GM12801 (cell line): ENCODE data around the gene XPNPEP3.

Experiments
- TF ChIP-seq, protein P1 (sequence below): IDR thresholded peaks from one replicate; pipeline ENCODE4 v1.5.1; 2011; ENCODE audit warnings: control low read depth; ENCODE audit not compliant: insufficient read length; ENCODE audit errors: extremely low read depth

XPNPEP3 gene

DNA sequence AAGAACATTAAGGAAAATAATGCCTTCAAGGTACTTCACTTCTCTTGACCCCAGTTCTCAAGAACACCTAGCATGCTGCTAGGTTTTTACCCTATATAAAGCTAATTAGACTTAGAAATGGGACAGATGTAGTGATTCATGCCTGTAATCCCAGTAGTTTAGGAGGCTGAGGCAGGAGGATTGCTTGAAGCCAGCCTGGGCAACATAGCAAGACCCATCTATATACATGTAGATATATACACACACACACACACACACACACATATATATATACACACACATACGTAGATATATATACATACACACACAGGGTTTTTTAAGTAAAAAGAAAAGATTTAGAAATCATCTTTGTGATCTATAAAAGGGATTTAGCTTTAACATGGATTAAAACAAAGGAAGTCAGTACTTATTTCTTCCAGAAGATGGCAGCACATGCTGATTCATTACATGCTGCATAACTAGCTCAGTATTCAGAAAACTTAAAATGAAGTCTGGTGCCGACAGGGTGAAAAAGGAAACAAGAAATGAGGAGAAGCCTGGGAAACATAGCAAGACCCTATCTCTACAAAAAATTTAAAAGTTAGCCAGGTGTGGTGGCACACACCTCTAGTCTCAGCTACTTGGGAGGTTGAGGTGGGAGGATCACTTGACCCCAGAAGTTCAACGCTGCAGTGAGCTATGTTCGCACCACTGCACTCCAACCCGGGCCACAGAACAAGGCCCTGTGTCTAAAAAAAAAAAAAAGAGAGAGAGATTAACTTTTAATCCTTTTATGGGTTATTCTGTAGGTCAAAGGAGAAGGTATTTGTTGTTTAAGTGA, 65.7 kb downstream of the XPNPEP3 start:
- TF ChIP-seq, protein P1, sequence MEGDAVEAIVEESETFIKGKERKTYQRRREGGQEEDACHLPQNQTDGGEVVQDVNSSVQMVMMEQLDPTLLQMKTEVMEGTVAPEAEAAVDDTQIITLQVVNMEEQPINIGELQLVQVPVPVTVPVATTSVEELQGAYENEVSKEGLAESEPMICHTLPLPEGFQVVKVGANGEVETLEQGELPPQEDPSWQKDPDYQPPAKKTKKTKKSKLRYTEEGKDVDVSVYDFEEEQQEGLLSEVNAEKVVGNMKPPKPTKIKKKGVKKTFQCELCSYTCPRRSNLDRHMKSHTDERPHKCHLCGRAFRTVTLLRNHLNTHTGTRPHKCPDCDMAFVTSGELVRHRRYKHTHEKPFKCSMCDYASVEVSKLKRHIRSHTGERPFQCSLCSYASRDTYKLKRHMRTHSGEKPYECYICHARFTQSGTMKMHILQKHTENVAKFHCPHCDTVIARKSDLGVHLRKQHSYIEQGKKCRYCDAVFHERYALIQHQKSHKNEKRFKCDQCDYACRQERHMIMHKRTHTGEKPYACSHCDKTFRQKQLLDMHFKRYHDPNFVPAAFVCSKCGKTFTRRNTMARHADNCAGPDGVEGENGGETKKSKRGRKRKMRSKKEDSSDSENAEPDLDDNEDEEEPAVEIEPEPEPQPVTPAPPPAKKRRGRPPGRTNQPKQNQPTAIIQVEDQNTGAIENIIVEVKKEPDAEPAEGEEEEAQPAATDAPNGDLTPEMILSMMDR = no peak

DNA sequence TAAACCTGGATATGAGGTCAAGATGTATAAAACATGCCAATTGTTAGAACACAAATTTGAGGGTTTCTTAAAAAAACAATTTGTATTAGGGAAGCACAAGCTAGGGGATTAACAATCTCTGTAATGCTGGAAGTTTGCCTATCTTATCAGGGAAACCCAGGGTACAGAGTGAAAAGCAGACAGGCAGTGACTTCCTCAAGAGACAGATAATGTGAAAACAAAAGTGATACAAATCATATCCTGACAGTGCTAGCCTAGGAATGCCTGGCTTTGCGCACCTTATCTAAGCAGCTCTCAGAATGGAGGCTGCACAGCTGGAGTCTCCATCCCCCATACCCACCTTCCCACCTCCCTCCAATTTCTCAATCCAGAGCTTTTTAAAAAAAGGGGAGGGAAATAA, 71.7 kb downstream of the XPNPEP3 start:
- TF ChIP-seq, protein P1 = no peak

DNA sequence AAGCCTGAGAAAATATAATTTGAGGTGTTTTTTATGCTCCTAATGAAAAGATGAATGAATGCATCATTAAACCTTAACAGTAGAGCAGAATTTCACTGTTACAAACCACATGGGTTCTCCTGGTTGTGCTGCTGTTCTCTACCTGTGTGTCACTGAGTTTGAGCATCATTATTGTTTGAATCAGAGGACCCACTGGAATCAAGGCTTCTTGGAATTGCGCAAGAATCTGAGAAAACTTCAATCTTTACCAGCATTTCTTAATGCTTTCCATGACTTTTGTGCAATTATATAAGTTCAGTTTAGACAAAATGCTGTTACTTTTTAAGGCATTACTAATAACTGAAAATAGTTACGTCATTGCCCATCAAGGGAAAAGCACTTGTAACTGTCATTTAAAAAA, 75.4 kb downstream of the XPNPEP3 start:
- TF ChIP-seq, protein P1 = no peak

DNA sequence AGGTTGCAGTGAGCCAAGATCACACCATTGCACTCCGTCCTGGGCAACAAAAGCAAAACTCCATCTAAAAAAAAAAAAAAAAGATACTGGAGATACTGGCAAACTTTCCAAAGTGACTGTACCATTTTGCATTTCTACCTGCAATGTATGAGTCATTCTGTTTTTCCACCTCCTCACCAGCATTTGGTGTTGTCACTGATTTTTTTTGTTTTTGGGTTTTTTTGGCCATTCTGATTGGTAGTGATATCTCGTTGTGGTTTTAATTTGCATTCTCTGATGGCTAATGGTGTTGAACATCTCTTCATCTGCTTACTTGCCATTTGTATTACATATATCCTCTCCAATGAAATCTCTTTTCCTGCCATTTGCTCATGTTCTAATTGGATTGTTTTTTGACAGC, 82.3 kb downstream of the XPNPEP3 start:
- TF ChIP-seq, protein P1 = no peak

DNA sequence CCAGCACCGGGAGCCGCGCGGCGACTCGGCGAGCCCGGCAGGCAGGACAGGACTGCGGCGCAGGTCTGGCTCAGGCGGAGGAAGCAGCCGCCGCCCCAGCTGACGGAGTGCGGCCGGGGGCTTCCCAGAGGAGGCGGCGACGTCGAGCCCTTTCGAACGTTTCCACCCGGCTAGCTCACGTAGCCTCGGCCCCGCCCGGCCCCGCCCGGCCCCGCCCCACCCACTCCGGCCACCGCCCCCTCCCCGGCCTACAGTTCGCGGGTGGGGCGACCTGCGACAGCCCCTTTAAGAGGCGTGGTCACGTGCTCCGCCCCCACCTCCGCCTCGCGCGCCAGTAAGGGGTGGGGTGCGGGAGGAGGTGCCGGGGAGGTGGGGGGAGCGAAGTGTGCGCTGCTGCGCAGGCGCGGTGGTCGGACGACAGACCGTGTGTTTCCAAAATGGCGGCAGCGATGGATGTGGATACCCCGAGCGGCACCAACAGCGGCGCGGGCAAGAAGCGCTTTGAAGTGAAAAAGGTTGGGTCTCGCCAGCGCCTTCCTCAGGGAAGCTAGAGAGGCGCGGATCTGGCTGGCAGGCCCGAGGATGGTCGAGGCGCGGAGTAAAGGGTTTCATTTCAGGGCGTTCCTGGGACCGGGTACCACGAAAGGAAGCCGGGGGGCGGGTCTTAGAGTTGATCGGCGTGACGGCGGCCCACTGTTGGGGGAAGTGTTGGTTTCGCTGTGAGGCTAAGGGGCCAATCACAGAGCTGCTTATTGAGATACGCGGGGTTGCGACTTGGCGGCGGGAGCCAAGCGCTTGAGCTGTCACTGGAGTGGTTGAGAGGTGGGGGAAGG, 94.2 kb downstream of the XPNPEP3 start, which contains the start of gene RBX1:
Gene RBX1 (plus strand): TSS at position 417 of the 833 bp plus-strand sequence. CDS start 21 bp downstream, at position 438.
- TF ChIP-seq, protein P1 = no peak

DNA sequence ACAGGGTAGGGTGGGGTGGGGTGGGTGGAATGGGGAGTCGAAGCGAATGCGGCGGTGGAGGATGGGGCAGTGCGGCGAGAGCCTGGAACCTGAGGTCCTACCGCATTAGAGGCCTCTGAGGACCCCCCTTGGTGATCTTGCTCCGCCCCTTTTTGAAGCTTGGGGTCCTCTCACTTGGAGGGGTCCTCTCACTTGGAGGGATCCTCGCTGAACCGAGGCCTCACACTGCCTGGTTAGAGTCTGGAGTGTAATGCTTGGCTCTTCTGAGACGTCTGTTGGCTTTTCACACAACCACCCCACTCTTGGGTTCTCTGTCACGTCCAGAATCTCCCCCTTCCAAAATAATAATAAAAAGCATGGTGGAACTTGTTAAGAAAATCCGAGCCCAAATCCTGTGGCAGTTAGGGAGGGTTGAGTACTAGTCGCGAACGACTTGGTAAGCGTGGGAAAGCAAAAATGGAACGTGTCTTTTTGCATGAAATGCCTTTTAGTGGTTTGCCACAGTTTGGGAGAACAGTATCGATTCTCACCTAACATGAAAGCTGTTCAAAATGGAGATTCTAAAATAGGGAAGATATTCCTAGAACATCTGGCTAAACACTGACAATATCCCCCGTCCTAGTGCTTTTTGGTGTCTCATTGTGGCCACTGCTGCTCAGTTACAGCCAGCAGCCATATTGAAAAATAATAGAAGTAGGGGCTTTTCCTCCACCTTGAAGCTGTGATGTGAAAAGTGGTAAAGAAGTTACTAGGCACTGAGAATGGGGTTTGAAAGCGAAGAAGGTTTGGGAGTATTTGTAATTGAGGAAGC, 95.1 kb downstream of the XPNPEP3 start:
- TF ChIP-seq, protein P1 = no peak

DNA sequence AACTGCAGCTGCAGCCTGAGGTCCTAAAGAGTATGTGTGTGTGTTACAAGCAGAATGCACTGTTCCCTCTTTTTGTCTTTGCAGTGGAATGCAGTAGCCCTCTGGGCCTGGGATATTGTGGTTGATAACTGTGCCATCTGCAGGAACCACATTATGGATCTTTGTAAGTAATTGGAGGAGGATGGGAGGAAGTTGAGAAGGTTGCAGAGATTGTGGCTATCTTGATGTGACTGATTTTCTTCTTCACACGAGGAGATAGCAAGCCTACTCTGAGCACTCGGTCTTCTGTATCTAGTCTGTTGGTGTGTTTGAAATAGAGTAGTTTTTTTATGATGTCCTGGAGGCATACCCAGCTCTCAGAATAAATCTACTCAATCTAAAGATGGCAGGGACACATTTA, 96.5 kb downstream of the XPNPEP3 start:
- TF ChIP-seq, protein P1 = no peak
